ENCODE results near the gene NAALADL2.

NAALADL2 gene

DNA sequence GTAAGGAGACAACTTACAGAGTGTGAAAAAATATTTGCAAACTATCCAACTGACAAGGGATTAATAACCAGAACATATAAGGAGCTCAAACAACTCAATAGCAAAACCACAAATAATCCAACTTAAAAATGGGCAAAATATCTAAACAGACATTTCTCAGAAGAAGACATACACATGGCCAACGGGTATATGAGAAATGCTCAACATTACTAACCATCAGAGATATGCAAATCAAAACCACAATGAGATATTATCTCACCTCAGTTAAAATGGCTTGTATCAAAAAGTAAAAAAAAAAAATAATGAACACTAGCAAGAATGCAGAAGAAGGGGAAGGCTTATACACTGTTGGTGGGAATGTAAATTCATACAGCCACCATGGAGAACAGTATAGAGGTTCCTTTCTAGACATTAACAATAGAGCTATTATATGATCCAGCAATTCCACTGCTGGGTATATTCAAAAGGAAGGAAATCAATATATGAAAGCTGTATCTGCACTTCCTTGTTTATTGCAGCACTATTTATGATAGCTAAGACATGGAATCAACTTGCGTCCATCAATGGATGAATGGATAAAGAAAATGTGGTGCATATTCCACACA lies 998.6 kb downstream of the NAALADL2 start:
- in situ Hi-C loops (cut with HindIII; ENCODE audit: low sequenced_read_pairs): no loop called here

More for the DNA sequence above, 998.6 kb downstream of the NAALADL2 start:
- H3K4me3 ChIP-seq (ENCODE audit: low read depth, low read length): no peak overlapping the region
- DNase-seq (ENCODE audit: low read depth, low spot score): no peak
- TF ChIP-seq, protein P1, sequence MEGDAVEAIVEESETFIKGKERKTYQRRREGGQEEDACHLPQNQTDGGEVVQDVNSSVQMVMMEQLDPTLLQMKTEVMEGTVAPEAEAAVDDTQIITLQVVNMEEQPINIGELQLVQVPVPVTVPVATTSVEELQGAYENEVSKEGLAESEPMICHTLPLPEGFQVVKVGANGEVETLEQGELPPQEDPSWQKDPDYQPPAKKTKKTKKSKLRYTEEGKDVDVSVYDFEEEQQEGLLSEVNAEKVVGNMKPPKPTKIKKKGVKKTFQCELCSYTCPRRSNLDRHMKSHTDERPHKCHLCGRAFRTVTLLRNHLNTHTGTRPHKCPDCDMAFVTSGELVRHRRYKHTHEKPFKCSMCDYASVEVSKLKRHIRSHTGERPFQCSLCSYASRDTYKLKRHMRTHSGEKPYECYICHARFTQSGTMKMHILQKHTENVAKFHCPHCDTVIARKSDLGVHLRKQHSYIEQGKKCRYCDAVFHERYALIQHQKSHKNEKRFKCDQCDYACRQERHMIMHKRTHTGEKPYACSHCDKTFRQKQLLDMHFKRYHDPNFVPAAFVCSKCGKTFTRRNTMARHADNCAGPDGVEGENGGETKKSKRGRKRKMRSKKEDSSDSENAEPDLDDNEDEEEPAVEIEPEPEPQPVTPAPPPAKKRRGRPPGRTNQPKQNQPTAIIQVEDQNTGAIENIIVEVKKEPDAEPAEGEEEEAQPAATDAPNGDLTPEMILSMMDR (IDR thresholded peaks at IDR 0.05; ENCODE audit: low read depth, low read length): no peak
